ENCODE results near the gene PTPRU. TPM values are rescaled to one million over a fixed set of nuclear protein-coding genes. Genes with fewer than 3 reads are reported as not detected.

PTPRU gene
- total RNA-seq, 1 experiment from 2014 or later: 45.5 TPM

- Histone ChIP-seq H4K5ac (ENCODE audit: insufficient read length, low read depth, low read length) (no peak overlapping the region), H2BK15ac (ENCODE audit: low read depth, low read length) (no peak overlapping the region), H3K27me3 (ENCODE audit: insufficient read depth, low read length) (no peaks in the 10 kb centered on the region), H3K4ac (ENCODE audit: low read depth, low read length) (no peak overlapping the region), H3K56ac (ENCODE audit: insufficient read length, low read depth, low read length) (no peak overlapping the region), H2BK5ac (ENCODE audit: insufficient read length, low read length) (no peak overlapping the region), H3K14ac (ENCODE audit: insufficient read depth, low read length) (no peak overlapping the region), H3K79me1 (ENCODE audit: insufficient read depth, low read depth, low read length, poor library complexity, severe bottlenecking) (no peaks in the 10 kb centered on the region), H3K9ac (ENCODE audit: extremely low read depth, insufficient read length, low read length) (no peak overlapping the region), H3K18ac (ENCODE audit: insufficient read length, low read depth, low read length) (no peak overlapping the region), H3T11ph (ENCODE audit: low read length) (no peak overlapping the region), H2BK12ac (ENCODE audit: insufficient read length, low read depth, low read length) (no peak overlapping the region), H2BK120ac (ENCODE audit: low read depth, low read length, poor library complexity, severe bottlenecking) (no peak overlapping the region), H2AFZ (ENCODE audit: low read length) (no peak overlapping the region), H4K8ac (replicated peaks; ENCODE audit: insufficient read length, low read depth, low read length) (no peak overlapping the region), H4K91ac (ENCODE audit: insufficient read length, low read depth, low read length) (no peak overlapping the region), H3K79me2 (ENCODE audit: insufficient read depth, low read length) (no peaks in the 10 kb centered on the region), H3K4me1 (ENCODE audit: insufficient read depth, low read length) (no peaks in the 10 kb centered on the region), H2AK5ac (ENCODE audit: insufficient read length, low read length) (no peak overlapping the region), H4K20me1 (ENCODE audit: control insufficient read depth, insufficient read depth, insufficient read length) (no peaks in the 10 kb centered on the region), H3K23me2 (ENCODE audit: insufficient read length, low read depth, low read length, poor library complexity, severe bottlenecking) (no peaks in the 10 kb centered on the region), H3K9me3 (ENCODE audit: control insufficient read depth, low read depth, low read length) (no peaks in the 10 kb centered on the region), H3K23ac (ENCODE audit: insufficient read length, low read depth, low read length) (no peak overlapping the region), H2BK20ac (ENCODE audit: low read depth, low read length, poor library complexity, severe bottlenecking) (no peak overlapping the region), H3K27ac (ENCODE audit: insufficient read length, low read depth, low read length) (no peak overlapping the region), H3K4me2 (ENCODE audit: insufficient read depth, insufficient read length, low read length) (no peak overlapping the region)
- no peaks in the 10 kb centered on the region for H3K27me3 Mint-ChIP-seq (ENCODE audit: low read depth)
- no CpG with 5 or more reads among the region's 7 CpGs for WGBS (ENCODE audit: extremely low coverage, insufficient read length, low lambda C conversion rate)
- DNase-seq: no peak
- H3K4me3 Mint-ChIP-seq: no peak overlapping the region
- H3K4me1 Mint-ChIP-seq: peaks cover 13 to 31% of the 10 kb centered on the region in 2 experiments
- no peaks in the 10 kb centered on the region; a peak in 2 of 5 replicates for H3K9me3 Mint-ChIP-seq
- peak overlapping the region in 2 of 3 experiments; percentile 8 to 76; a peak in 2 of 7 replicates for H3K27ac Mint-ChIP-seq
- no peak for TF ChIP-seq CTCF (conservative IDR thresholded peaks at IDR 0.05)
- H3K36me3 Mint-ChIP-seq (ENCODE audit: insufficient read depth in 1 of 3, low read depth in 3 of 3): peaks cover 5 to 36% (median 30%) of the 10 kb centered on the region in 3 experiments; a peak in 6 of 7 replicates
These were observed 69.6 kb downstream of the PTPRU start for GRCh38 chr1:29305943-29306342.

Measured in H9 (cell line).